ENCODE data around the gene ERMN.
"Not testable (repeated sequence)": the region's sequence is repeated elsewhere in the genome, so short reads cannot be mapped to it uniquely, and the experiment has no call there.

ERMN gene

DNA sequence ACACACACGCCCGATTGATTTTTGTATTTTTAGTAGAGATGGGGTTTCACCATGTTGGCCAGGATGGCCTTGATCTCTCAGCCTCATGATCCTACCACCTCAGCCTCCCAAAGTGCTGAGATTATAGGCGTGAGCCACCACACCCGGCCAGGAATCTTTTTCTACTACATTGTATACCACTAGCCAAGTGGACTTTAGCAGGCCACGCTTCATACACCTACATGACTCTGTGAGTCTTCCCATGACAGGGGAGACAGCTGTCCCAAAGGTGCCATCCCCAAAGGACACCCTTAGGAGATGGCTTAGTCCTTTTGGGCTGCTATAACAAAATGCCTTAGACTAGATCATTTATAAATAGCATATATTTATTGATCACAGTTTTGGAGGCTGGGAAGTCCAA is 32.8 kb downstream of the ERMN start:
- DNase-seq (ENCODE audit: low read depth), result no peak

DNA sequence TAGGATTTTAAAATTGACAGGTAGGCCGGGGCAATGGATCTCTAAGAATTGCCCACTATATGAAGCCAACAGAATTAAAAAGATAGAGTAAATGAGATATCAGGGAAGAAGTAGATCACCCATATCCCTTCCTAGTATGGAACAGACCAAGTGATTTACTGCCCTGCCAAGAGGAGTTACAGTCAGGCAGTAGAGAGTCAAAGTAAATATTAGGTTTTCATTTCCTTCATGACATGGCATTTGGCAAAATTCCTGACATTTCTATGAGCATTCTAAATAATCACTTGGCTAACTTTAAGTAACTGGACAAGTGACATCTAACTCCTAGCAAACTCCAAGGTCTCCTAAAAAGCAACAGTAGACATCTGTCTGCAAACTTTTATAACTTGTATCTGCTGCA is 34.6 kb downstream of the ERMN start:
- DNase-seq (ENCODE audit: low read depth), result no peak

DNA sequence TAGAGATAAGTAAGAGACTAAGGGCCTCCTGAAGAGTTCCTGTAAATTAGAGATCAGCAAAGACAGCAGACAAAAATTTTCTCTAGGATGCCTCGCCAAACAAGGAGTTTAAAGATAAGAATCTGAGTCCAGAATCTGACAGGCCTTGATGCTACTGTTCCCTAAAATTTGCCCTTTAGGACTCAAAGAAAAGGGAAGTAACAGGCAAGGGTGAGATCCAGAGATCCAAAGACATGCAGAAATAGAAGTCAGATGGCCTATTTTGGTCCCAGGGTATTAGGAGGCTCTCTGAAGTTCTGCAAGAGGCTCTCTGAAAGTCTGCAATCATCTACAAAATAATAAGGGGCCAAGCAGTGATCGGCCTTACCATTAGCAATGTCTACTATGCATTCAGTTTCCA is 35.1 kb downstream of the ERMN start:
- no peak for DNase-seq (ENCODE audit: low read depth)

DNA sequence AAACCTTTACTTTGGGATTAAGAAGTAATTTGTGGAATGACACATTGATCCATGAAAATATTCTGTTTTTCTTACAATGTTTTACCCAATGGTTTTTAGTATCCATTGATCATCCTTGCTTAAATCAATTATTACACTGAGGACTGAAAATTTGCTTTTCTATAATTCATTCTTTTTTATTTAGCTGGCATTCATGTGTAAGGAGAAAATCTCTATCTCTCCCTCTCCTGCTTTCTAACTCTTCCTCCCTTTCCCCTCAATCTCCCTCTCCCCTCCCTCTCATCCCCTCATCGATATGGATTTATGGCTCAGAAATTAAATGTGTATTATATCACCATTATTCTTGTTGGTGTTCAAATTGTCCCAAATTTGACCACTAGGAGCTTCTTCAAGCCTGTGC is 38.5 kb downstream of the ERMN start:
- no peak for DNase-seq (ENCODE audit: low read depth)

DNA sequence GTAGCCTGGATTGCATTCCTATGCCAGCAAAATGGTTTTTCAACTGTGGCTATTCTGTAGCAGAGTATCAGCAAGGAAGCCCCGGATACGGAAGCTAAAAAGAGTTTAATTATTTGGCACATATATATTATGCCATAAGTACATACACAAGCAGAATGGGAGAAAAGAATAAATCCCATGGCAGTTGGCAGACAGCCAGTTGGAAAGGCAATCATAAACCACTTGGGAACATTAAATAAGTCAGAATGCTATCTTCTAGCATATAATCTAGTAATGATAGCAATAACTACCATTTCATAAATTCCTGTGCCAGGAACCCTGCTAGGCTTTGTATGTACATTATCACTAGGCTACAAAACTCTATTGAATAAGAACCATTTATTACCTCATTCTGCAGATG is 42.2 kb downstream of the ERMN start:
- no peak for DNase-seq (ENCODE audit: low read depth)

DNA sequence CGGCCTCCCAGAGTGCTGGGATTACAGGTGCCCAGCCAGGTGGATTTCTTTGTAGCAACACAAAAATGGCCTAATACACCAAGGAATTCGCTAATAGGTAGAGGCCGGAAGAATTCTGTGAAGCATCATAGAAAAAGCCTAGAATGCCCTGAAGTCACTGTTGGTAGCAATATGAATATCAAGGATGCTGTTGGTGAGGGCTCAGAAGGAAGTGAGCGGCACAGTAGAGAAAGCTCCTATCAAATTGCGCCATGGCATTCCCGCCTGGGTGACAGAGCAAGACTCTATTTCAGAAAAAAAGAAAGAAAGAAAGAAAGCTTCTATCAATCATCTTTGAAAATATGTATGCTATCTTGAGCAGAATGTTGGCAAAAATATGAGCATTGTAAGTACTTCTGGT is 44.3 kb downstream of the ERMN start:
- DNase-seq (ENCODE audit: low read depth), result no peak

DNA sequence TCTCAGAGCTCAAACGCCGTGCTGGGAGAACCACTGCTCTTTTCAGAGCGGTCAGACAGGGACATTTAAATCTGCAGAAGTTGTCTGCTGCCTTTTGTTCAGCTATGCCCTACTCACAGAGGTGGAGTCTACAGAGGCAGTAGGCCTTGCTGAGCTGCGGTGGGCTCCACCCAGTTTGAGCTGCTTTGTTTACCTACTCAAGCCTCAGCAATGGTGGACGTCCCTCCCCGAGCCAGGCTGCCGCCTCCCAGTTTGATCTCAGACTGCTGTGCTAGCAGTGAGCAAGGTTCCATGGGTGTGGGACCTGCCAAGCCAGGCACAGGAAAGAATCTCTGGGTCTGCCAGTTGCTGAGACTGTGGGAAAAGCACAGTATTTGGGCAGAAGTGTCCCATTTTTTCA is 46.3 kb downstream of the ERMN start:
- DNase-seq (ENCODE audit: low read depth), result not testable (repeated sequence)

DNA sequence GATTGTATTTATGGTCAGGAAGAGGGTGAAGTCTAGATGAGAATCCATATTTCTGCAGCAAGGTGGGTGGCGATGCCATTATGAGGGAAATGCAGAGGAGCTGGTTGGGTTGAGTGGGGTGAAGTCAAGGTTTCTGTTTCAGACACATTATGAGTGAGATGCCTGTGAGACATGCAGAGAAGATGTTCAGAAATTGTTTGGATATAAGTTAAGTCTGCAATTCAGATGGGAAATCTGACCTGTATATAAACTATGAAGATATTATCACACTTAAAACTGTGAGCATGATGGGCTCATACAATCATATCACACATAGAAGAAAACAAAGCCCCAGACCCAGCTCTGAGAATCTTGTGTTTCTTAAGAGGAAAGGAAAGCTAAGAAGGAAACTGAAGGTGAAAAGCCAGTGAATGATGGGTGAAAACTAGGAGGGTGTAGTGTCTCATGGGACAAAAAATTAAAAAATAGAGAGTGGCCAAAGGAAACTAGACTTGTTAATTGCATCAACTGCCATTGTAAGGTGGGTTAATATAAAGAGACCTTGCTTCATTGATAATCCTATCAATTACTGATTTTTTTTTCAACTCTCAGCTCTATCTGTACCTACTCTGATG is 53.9 kb downstream of the ERMN start:
- DNase-seq (ENCODE audit: low read depth), result no peak

DNA sequence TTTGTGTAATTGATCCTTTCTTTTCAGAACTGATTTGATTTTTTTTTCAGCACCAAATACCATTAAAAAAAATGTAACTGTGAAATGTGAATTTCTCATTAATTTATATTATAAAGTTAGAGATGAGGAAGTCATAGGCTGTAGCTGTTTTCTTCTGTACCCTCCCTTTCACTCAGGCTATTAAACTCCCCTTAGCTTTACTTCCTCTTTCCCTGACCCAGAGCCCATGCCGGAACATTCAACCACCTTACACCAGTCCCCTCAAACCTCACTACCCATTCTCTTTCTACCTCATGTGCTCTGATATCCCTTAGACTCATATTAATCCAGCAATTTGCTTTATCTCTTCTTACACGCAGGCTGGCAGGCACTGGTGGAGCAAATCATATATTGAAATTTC is 55.7 kb downstream of the ERMN start:
- DNase-seq (ENCODE audit: low read depth), result no peak

DNA sequence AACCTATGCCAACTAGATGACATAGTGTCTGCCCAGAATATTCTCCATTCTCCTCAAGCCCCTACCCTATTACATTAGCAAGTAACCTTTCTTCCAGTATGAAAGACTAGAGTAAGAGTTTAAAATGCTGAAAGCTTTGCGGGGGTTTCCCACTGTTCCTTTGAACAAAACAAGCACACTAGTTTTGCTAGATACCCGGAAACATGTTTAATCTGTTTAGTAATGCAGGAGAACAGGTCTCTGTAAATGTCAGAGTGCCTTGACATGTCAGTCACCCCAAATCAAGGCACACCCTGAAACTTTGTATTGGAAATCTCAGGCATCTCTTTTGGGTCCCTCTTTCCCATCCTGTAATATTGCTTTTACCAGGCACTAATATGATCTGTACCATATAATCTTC is 56.6 kb downstream of the ERMN start:
- no peak for DNase-seq (ENCODE audit: low read depth)
